ENCODE measurements around the gene PRR33. TPM values are rescaled to one million over a fixed set of nuclear protein-coding genes. Genes with fewer than 3 reads are reported as not detected.

PRR33 gene
- total RNA-seq = not detected in 2 replicates

DNA sequence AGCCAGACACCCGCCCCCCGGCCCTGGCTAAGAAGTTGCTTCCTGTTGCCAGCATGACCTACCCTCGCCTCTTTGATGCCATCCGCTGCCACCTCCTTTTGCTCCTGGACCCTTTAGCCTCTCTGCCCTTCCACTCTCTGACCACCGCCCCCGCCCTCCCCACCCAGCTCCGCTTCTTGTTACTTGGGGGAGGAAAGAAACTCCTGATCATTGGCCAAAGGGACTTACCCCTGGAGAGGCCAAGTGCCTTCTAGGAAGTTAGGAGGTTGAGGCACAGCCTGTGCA, at the start of gene PRR33:
PRR33 (minus strand) TSS at position 65 of the 285 bp plus-strand sequence. CDS start 1,311 bp downstream, outside the sequence.

GRCh38 chr11:1919391-1920127, 27.9 kb upstream of the PRR33 start, which contains the start of gene TNNT3:
Gene TNNT3, plus strand, starts transcription at chr11:1919703. Its CDS starts 3,172 bp downstream, at chr11:1922875.

GRCh38 chr11:1852877-1853276, 38.8 kb downstream of the PRR33 start, which contains the start of gene LSP1:
Gene LSP1, plus strand, starts transcription at chr11:1853084. Its CDS starts 61 bp downstream, at chr11:1853145.

DNA sequence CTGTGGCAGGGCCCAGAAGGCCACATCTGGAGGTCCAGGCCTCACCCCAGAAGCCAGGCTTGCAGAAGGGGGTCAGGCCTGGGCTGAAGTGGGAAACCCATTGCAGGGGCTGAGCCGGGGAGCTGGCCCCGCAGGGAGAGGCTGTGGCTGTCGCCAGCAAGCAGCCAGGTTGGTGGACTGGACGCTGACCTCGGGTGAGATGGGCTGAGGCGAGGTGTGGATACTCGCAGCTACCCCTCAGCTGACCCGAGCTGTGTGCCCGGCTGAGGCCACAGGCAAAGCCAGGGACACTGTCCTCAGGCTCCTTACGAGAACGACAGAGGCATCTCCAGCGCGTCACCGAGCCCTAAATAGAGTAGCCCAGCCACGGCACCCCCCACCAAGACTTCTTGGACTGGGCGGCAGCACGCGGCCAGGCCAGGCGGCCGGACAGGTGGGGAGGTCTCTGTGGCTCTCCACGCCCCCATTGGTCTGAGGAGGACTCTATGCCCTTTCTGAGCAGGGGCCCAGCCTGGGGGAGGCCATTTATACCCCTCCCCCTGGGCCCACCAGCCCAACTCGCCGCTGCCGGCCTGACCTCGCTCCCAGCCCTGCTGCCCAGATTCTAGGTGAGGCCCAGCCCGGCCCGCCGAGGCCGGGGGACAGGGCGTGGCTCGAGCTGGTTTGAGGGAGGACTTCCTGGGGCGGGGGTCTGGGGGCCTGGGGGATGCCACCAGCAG, 53.1 kb downstream of the PRR33 start, which contains the start of gene TNNI2:
TNNI2 (plus strand) TSS at position 556 of the 719 bp plus-strand sequence. CDS start 716 bp downstream, outside the sequence.

Other genes with a start within 250 kb of the PRR33 start
- gene KRTAP5-6, start 194.7 kb downstream of the PRR33 start, total RNA-seq = not detected in 2 replicates
- 3.3 and 8.0 TPM in 2 replicates for gene IFITM10, start 141.3 kb downstream of the PRR33 start, total RNA-seq
- gene CTSD, start 128.0 kb downstream of the PRR33 start, total RNA-seq = 566 and 764 TPM in 2 replicates
- 8.5 and 10.5 TPM in 2 replicates for gene SYT8, start 56.9 kb downstream of the PRR33 start, total RNA-seq
- 0.63 and 4.1 TPM in 2 replicates for gene TNNI2, start 52.9 kb downstream of the PRR33 start, total RNA-seq
- gene LSP1, start 38.8 kb downstream of the PRR33 start, total RNA-seq = 0.23 and 1.1 TPM in 2 replicates
- 0.71 and 0.98 TPM in 2 replicates for gene TNNT3, start 27.8 kb upstream of the PRR33 start, total RNA-seq
- gene MRPL23, start 55.4 kb upstream of the PRR33 start, total RNA-seq = 275 and 285 TPM in 2 replicates
- gene H19, start 105.9 kb upstream of the PRR33 start, total RNA-seq = 810 and 834 TPM in 2 replicates
- 30.0 and 44.8 TPM in 2 replicates for gene IGF2, start 247.5 kb upstream of the PRR33 start, total RNA-seq

Data from airway epithelial cell (primary cell).